IPS-11a (cell line): ENCODE data around the gene PTPA.

Experiments used
- H3K4me3 ChIP-seq: one replicate; pipeline ENCODE4 v1.5.1; 2013; ENCODE audit warnings: low read depth, low read length, control low read depth

The PTPA gene

DNA sequence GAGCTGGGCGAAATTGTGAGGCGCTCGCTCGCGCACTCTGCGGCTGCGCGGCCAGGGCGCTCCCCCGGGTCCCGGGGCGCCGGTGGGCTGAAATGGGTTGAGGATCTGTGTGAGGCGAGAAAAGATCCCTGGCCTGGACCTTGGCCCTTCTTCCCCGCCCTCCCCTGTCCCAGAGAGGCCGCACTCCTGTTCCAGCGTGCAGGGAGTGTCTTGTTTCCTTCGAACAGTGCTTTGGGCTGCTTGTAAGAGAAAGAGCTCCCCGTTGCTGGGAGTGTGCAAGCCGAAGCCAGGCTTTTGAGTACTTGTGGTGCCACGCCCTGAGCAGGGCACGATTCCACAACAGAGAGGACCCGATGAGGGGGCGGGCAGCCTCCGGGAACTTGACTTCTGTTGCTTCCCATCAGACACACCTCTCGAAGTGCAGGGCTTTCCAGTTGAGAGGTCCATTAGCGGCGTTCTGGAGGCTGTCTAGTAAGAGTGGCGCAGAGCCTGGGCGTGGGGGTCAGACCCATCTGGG is 29.8 kb upstream of the PTPA start:
- H3K4me3 ChIP-seq: peak overlapping the region; percentile 81

DNA sequence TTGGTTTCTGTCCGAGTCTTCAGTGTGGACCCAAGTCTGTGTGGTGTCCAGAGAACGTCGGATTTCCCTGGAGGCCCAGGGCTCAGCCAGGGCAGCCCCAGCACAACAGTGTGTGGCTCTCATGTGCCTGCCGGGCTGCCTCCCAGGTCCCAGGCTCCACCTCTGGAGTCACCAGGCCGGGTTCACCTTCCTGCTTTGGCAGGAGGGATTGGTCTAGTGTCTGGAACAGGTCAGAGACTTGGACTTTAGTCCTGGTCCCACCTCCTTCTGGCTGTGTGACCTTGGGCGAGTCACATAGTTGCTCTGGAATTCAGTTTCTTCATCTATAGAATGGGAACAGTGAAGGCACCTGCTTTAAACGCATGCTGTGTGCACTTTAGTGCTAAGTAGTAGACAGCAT is 27.1 kb upstream of the PTPA start:
- no peak overlapping the region for H3K4me3 ChIP-seq

DNA sequence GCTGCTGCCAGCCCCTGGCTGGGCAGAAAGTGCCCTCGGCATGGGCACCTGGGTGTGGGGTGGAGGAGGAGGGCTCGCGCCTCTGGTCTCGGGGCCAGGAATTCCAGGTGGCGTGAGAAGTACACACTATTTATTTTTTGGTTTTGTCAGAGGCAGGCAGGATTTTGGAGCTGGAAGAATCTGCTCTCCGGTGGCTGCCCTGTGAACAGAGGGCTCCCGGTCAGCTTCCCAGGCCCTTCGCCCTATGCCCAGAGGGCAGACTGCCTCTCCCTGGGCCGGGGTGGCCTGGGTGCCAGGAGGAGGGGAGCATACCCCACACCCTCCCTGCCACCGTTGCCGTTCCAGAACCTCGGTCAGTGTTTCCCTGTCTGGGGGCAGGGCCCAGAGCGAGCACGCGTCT is 22.0 kb upstream of the PTPA start:
- H3K4me3 ChIP-seq: no peak overlapping the region

DNA sequence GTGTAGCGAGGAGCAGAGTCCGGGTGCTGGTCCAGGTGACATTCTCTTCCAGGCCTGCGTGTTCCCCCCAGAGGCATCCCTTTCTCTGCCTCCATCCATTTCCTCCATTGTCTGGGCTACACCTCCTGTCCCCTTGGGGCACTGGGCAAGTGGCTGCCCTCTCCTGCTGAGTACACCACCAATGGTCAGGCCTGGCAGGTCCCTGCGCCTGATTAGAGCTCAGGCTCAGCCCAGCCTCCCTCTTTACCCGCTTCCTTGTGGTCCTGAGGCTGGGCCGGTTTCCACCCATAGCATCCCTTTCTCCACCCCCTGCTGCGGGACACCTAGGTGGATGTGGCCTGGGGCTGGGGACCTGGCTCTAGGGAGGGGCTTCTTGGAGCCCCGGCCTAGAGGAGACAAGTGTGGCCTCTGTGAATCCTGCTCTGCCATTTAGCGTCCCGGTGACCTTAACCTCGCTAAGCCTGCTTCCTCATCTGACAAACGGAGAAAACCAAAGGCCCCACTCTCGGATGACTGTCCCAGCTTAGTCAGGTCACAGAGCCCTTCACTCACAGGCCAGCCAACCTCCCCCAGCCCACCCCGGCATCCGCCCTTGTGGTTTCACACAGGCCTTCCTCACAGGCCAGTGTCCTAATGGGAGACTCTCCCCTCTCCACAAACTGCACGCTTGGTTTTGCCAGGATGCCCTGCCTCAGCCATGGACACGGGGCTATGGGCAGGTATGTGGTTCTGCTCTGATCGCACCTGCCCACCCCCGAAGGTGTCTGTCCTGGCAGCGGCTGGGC is 17.4 kb upstream of the PTPA start:
- no peak overlapping the region for H3K4me3 ChIP-seq

DNA sequence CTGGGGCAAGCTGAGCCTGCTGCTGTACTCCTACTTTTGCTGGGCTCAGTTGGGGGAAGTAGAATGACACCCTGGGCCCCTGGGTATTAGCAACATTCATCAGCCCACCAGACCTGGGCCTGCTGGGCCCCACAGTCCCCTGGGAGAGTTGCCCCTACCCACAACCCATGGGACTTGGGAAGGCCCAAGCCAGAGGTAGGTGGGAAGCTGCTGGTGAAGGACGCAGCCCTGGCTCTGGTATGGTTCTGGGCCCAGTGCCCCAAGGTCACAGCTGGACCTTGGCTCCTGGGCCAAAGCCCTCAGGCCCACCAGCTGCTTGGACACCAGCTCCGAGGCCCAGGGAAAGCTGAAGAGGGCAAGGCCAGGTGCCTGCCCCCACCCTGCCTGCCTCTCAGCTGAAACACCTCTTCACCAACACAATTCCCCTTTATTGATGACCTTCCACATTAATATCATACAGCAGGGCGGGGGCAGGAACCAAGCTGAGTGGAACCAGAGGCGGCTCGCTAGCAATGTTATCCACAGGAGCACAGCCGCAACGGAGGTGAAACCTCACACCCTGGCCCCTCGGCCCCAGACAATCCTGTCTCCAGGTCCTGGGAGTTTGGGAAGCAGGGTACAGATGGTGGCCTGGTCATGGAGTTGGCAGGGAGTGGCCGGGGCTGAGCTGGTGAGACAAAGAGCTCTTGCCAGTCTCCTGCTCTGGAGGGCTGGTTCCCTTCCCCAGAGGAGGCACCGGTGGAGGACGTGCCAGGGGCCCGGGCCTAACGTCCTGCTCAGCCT is 16.6 kb upstream of the PTPA start:
- H3K4me3 ChIP-seq: no peak overlapping the region

DNA sequence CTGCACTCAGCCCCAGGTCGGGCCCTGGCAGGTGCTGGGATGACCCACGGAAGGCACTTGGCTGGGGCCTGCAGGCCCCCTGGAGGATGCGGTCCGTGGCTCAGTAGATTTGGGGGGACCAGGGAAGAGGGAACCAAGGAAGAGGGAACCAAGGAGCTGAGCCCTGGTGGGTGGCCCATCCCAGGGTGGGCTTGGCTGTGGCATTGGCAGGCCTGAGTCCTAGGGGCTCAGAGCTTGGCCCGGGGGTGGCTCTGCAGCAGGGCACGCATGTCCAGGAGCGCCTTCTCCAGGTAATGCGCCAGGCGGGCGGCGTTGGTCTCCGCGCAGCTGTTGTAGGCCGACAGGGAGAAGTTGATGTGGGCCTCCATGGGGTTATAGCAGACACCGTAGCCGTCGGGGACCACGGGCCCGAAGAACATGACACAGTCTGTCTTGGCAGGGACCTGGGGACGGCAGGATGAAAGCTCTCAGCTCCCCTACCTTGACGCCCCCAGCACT is 16.0 kb upstream of the PTPA start:
- H3K4me3 ChIP-seq: no peak overlapping the region

DNA sequence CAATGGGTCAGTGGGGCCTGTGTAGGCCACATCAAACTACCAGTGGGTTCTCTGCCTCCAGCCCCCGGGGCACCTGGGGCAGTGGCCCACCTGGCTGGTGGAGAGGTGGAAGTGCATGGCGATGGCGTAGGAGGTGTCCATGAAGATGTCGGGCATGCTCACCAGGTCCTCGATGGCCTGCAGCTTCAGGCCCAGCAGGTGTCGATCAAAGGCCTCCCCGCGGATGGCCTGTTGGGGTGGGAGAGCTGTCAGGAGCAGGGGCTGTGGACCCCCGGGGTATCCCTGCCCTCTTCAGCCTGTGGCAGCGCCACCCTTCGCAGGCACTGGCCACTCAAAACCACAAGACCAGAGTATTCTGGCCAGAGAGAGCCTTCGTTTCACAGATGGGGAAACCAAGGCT is 15.3 kb upstream of the PTPA start:
- H3K4me3 ChIP-seq: no peak overlapping the region

DNA sequence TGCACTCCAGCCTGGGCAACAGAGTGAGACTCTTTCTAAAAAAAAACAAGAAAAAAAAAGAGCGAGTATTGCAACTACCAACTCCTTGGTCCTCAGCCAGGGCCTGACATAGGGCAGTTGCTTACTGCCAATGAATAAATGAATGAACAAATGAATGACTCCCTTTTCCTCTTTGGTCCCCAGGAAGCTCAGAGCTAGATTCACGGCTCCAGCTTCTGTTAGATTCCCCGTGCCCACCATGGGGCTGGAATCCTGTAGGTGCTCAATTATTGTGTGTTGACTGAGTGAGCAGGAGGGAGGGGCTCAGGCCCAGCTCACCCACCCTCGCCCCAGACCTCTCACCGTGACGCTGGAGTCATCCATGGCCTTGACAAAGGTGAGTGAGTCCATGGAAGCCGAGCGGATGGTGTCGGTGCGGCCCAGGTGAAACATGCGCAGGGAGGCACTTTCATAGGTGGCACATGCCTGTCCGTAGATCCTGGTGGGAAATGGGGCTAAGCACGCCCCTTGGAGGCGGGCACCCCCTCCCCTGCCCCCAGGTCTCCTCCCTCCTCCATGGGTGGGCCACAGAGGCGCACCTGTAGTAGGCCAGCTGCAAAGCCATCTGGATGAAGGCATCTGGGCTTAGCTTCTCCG is 13.4 kb upstream of the PTPA start:
- no peak overlapping the region for H3K4me3 ChIP-seq

DNA sequence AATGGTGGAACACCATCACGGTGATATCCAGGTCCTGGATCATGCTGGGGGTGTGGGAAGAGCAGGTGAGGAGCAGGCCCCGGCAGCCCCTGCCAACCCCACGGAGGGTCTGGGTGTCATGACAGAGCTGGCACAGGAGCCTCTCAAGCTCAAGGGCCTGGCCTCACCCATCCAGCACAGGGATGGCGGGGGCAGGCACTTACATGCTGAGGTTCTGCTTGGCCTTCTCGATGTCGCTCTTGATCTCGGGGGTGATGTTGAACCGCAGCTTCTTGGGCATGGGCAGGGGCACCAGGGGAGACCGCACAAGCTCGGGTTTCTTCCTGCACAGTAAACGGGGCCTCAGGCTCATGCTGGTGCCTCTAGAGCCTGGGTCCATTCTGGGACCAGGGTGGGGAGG is 12.9 kb upstream of the PTPA start:
- H3K4me3 ChIP-seq: no peak overlapping the region

DNA sequence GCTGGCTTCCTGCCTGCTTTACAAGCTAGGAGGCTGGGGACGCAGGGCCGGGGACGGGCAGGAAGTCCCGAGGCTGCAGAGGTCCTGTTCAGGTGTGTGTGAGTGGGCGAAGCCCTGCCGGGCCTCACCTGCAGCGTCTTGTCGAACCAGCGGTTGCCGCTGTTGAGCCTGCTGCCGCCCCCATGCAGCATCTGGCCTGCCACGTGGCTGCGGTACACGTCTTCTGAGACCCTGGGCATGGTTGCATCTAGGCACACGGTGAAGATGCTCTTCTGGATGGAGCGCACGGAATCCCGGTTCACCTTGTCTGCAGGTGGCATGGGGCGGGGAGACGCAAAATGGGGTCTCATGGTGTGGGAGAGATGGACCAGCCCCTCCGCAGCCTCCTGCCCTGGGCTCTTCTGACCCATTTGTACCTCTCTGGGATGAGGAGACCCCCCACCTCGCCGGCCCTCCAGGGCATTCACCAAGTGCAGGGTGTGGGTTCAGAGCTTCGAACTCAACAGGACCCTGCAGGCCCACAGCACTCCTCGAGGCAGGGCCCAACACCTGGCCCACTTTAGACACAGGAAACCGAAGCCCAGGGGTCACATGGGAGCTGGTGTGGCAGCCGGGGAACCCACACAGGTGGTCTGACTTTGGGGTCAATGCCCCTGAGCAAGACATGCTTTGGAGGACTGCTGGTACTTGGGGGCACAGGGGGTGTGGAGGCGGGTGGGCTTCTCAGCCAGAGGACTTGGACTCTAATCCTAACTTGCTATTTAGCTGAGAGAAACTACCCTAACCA is 10.6 kb upstream of the PTPA start:
- no peak overlapping the region for H3K4me3 ChIP-seq

DNA sequence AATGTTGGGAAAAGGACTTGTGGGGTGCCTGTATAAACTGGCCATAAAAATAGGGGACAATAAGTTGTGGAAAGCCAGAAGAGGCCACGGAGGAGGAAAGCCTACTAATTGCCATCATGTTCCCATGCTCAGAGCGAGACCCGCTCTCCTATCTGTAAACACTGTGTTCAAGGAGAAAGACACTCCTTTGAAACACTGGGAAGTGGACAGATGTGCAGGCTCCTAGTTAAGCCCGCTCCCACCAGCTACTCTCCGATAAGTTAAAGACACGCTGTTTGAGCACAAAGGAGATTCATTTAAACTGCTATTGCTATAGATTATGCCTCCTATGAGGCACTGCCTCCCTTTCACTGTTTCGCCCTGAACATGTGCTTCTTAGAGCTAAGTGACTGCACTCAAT is 9.9 kb upstream of the PTPA start:
- H3K4me3 ChIP-seq: no peak overlapping the region

DNA sequence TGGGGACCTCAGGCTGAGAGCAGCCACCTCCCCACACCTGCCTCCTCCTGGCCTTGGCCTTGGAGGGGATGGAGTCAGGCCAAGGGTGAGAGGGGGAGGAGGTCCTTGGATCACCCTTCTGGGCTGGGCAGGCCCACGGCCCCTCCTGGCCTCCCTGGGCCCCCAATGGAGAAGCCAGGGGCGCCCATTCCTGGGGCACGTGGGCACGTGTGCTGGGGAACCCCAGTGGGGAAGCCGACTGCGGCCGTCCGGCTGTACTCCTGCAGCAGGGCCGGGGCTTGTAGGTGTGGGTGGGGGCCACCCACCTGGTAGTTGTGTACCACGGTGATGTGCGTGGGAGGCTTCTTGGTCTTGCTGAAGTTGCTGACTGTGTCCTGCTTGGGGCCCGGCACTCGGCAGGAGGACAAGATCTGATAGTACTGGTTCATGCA is 9.1 kb upstream of the PTPA start:
- H3K4me3 ChIP-seq: no peak overlapping the region

DNA sequence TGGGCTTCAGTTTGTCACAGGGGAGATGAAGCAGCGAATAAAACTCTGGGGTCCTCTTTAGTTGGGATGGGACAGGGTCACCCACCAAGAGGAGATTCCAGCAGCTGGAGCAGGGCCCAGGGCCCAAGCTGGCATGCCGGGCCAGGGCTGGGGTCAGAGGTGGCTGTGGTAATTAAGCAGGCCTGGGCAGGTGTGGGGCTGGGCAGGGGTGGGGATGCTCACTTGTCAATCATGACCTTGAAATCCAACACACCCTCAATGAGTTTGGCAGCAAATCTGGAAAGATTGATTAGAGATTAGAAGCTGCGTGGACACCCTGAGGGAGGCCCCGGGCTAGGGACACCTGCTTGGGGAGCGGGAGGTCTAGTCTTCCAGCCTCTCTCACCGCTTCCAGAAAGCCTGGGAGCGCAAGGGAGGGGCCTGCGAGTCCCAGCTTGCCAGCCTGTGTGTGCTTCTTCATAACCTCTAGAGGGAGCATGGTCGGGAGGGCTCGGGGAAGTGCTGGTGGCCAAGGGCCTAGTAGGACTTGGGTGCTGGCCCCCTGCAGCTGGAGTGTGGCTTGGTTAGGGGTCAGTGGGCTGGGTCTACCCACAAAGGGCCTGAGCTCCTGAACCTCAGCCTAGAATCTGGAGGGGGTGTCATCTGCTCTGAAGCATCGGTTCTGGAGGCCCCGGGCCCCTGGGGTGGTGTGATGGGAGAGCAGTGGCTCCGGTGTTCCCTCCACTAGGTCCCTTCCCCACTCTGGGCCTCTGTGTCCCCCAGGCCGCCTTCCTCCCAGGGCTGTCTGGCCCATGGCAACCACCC is 8.2 kb upstream of the PTPA start:
- H3K4me3 ChIP-seq: no peak overlapping the region

DNA sequence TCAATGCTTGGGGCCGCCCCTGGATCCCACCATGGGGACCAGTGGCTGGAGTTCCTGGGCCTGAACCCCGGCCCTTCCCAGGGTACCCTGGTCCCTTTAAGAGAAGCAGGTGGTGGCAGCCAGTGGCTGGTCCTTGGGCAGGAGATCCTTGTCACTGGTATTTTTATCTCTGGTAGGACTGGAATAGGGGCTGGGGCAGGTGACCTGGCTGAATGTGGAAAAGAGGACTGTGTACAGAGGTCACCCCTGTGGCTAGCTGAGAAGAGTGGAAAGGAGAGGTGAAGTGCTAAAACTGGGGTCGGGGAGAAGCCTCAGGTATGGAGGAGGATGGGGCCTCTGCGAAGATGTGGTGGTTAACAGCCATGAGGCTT is 7.6 kb upstream of the PTPA start:
- H3K4me3 ChIP-seq: no peak overlapping the region

DNA sequence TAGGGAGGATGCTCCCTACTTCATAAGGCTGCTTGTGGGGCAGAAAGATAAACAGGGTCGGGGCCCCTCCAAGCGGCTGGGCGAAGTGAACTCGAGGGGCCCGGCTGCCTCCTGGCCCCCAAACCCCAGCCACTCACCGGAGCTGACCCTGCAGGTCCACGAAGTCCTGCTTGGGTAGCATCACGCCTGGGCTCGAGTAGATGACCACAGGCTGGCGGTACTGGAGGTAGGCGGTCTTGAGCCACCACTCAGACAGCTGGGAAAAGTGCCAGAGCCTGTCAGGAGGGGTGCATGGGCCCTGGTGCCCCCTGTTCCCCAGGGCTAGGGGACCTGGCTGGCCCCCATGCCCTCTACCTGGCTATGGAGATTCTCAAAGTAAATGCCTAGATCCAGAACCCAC is 7.2 kb upstream of the PTPA start:
- H3K4me3 ChIP-seq: no peak overlapping the region

DNA sequence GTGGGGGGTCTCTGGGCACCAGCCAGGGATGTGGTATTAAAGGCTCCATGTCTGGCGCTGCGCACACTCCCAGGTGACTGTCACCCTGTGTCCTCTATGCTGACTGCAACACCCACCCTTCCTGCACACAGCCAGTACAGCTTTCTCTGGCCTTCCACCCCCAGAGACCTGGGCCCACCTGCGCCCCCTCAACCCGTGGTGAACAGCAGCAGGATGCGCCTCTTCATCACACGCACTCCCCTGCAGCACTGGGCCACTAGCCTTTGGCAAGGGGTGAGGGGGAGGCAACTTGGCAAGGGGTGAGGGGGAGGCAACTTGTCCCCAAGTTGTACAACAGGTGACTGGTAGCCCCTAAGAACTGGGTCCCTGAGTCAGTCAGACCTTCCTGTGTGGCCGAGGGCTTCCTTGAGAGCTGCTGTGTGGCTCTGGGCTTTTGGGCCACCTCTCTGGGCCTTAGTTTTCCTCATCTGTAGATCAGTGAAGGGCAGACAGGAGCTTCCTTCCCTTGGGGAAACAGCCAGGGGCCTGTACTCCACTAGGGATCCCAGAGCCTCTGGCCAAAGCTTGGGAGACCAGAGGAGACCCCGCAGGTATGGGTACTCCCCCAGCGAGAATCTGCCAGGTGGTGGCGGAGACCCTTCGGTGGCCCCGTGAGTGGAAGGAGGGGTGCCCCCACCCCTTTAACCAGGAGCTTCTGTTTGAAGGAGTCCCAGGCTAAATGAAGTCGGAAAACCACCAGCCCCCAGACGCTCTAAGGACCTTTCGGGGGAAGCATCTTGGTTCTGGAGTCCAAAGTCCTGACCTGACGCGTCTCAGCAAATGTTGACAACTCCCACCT is 5.1 kb upstream of the PTPA start:
- H3K4me3 ChIP-seq: no peak overlapping the region

DNA sequence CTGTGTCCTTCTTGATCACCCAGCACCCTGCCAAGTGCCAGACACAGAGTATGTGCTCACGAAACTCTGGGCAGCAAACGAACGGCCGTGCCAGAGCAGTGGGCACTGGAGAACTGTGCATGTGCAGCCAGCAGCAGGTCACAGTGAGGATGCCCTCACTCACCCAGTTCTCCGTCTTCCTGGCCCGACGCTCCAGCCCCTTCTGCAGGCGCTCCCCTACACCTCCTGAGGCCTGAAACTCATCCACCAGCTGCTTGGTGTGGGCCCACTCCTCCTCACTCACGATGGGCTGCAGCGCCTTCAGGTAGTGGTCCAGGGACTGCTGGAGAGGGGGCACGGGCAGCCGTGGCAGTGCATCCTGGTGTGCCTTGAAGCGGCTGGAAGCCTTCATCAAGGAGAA is 3.6 kb upstream of the PTPA start:
- no peak overlapping the region for H3K4me3 ChIP-seq

DNA sequence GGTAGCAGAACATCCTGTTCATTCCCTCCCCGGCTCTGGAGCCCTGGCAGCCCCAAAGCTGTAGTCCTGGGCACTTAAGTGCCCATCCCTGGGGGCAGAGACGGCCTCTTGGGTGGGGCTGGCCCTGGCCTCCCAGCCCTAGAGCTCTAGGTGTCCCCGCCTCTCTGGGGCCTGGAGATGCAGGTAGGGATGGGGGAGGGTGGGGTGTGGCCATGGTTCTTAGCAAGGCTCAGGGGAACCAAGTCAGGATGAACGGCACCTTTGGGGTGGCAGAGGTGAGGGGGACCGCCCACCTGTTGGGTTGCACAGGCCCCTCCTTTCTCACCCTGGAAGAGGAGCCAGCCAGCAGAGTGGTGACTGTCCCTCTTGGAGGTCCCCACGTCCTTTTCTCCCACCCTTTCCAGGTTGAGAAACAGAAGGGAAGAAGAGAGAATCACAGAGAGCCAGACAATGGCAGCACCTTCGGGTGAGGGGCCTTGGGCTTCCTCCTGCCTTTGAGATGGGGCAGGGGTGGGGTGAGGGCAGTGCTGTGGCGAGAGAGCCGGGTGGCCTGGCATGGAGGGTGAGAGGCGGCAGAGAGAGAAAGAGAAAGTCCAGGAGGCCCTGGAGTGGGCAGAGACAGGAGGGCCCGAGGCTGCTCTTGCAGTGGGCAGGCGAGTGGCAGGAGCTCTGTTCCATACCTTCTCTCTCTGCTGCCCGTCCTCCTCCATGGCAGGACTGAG is 3.0 kb upstream of the PTPA start:
- H3K4me3 ChIP-seq: no peak overlapping the region
